WTC11 (cell line): ENCODE data around the gene ARIH1. TPM values are rescaled to one million over a fixed set of nuclear protein-coding genes. Genes with fewer than 3 reads are reported as not detected.

ENCODE experiments used
- ATAC-seq: fragments of 200-7000 bp; cut with Tn5 transposase; 2 replicates; pipeline ENCODE4 v1.10.0; 2021; ENCODE audit warnings: mild to moderate bottlenecking, moderate library complexity
- CTCF ChIA-PET: fragments of 300-600 bp; sonication (Branson Sonifier 250); formaldehyde crosslinking; loops from one replicate; lab custom pipeline; 2021; ENCODE audit warnings: antibody characterized with exemption; lab: Charles Lee
- POLR2A ChIA-PET: fragments of 350-600 bp; sonication (Branson Sonifier 250); formaldehyde crosslinking; loops from one replicate; lab custom pipeline; 2021; ENCODE audit warnings: antibody characterized with exemption; lab: Charles Lee
- DNase-seq: peaks from one replicate; pipeline ENCODE4 v3.0.0; 2021; ENCODE audit warnings: low spot score
- H3K27ac Mint-ChIP-seq: 2 replicates; pipeline ENCODE4 v1.8.0; 2021; ENCODE audit warnings: mixed read lengths
- H3K27me3 Mint-ChIP-seq: 2 replicates; pipeline ENCODE4 v1.8.0; 2021; ENCODE audit warnings: low read depth, mild to moderate bottlenecking, moderate library complexity, mixed read lengths
- H3K36me3 Mint-ChIP-seq: 2 replicates; pipeline ENCODE4 v1.8.0; 2021; ENCODE audit warnings: mixed read lengths
- H3K4me1 Mint-ChIP-seq: 2 replicates; pipeline ENCODE4 v1.8.0; 2022; ENCODE audit warnings: mixed read lengths
- H3K4me3 Mint-ChIP-seq: 2 replicates; pipeline ENCODE4 v1.8.0; 2021; ENCODE audit warnings: mild to moderate bottlenecking, moderate library complexity, mixed read lengths
- H3K9me3 Mint-ChIP-seq: 2 replicates; pipeline ENCODE4 v1.8.0; 2021; ENCODE audit warnings: mixed read lengths
- AFF4 ChIP-seq: sonication (generic); formaldehyde crosslinking; IDR thresholded peaks from 2 replicates; pipeline ENCODE4 v1.8.1; 2023; ENCODE audit warnings: mild to moderate bottlenecking, missing genetic modification reagents, borderline replicate concordance
- ATF3 ChIP-seq: sonication (generic); formaldehyde crosslinking; conservative IDR thresholded peaks from 2 replicates; pipeline ENCODE4 v1.8.1; 2022; ENCODE audit warnings: mild to moderate bottlenecking, missing genetic modification reagents
- ELF4 ChIP-seq: sonication (generic); formaldehyde crosslinking; IDR thresholded peaks from 2 replicates; pipeline ENCODE4 v1.8.1; 2022; ENCODE audit warnings: low read depth, mild to moderate bottlenecking, moderate library complexity, missing genetic modification reagents
- EMX1 ChIP-seq: fragments of 250-450 bp; sonication (Bioruptor Pico); IDR thresholded peaks from 2 replicates; pipeline ENCODE4 v1.8.0; 2021; ENCODE audit warnings: mild to moderate bottlenecking
- GABPB1 ChIP-seq: sonication (generic); formaldehyde crosslinking; IDR thresholded peaks from 2 replicates; pipeline ENCODE4 v1.8.1; 2023; ENCODE audit warnings: mild to moderate bottlenecking, missing genetic modification reagents
- GTF2I ChIP-seq: fragments of 250-450 bp; sonication (Bioruptor Pico); conservative IDR thresholded peaks from 2 replicates; pipeline ENCODE4 v1.4.0; 2021; ENCODE audit warnings: mild to moderate bottlenecking
- MXD4 ChIP-seq: fragments of 250-450 bp; sonication (Bioruptor Pico); IDR thresholded peaks from 2 replicates; pipeline ENCODE4 v1.8.0; 2021; ENCODE audit warnings: mild to moderate bottlenecking, moderate library complexity, borderline replicate concordance
- MYBL2 ChIP-seq: sonication (generic); formaldehyde crosslinking; IDR thresholded peaks from 2 replicates; pipeline ENCODE4 v1.8.1; 2023; ENCODE audit warnings: mild to moderate bottlenecking, moderate library complexity, missing genetic modification reagents
- NR1H2 ChIP-seq: sonication (generic); formaldehyde crosslinking; IDR thresholded peaks from 2 replicates; pipeline ENCODE4 v1.9.0; 2021; ENCODE audit warnings: mild to moderate bottlenecking, moderate library complexity, missing genetic modification reagents
- SP1 ChIP-seq: sonication (generic); formaldehyde crosslinking; conservative IDR thresholded peaks from 2 replicates; pipeline ENCODE4 v1.8.1; 2022; ENCODE audit warnings: missing genetic modification reagents
- STAT6 ChIP-seq: sonication (generic); formaldehyde crosslinking; conservative IDR thresholded peaks from 2 replicates; pipeline ENCODE4 v1.8.1; 2023; ENCODE audit warnings: mild to moderate bottlenecking, low read depth, missing genetic modification reagents, moderate library complexity
- TEAD4 ChIP-seq: sonication (generic); formaldehyde crosslinking; IDR thresholded peaks from 2 replicates; pipeline ENCODE4 v1.8.0; 2022; ENCODE audit warnings: mild to moderate bottlenecking, missing genetic modification reagents
- ZNF121 ChIP-seq: sonication (generic); formaldehyde crosslinking; IDR thresholded peaks from 2 replicates; pipeline ENCODE4 v1.8.0; 2023; ENCODE audit warnings: missing genetic modification reagents
- ZNF263 ChIP-seq: sonication (generic); formaldehyde crosslinking; IDR thresholded peaks from 2 replicates; pipeline ENCODE4 v1.8.1; 2022; ENCODE audit warnings: low read depth, mild to moderate bottlenecking, moderate library complexity, missing genetic modification reagents
- total RNA-seq: library from RNA; stranded (reverse); gene quantifications from 3 replicates; pipeline ENCODE4 v1.2.3, GENCODE V29; 2021
- TF ChIP-seq, protein P1 (sequence below): sonication (generic); formaldehyde crosslinking; IDR thresholded peaks from 2 replicates; pipeline ENCODE4 v1.8.0; 2022; ENCODE audit warnings: missing genetic modification reagents
- TF ChIP-seq, protein P2 (sequence below): sonication (generic); formaldehyde crosslinking; IDR thresholded peaks from 2 replicates; pipeline ENCODE4 v1.8.0; 2023; ENCODE audit warnings: missing genetic modification reagents
- TF ChIP-seq, protein P3 (sequence below): fragments of 250-450 bp; sonication (Bioruptor Pico); IDR thresholded peaks from 2 replicates; pipeline ENCODE4 v1.9.0; 2021; ENCODE audit warnings: mild to moderate bottlenecking
- TF ChIP-seq, protein P4 (sequence below): fragments of 250-450 bp; sonication (Bioruptor Pico); IDR thresholded peaks from 2 replicates; pipeline ENCODE4 v1.8.0; 2021; ENCODE audit warnings: mild to moderate bottlenecking

Gene ARIH1
- total RNA-seq, 1 experiment from 2014 or later = 198 TPM

DNA sequence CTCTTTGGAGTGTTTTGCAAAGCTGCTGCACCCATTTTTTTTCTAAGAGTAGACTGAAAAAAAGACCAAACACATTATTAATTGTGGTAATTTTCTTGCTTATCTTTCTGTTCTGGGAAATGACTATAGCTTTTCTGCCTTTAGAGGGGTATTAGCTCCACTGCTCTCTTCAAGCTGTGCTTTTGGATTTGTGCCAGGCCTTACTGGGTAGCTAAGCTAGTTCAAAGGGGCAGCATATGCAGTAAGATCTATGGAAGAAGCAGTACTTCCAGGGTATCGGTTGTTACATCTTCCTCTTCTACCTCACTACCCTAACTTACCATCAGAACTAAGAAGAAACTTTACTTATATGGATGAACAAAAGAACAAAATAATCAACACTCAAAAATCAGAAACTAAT is 28.7 kb upstream of the ARIH1 start:
- H3K36me3 Mint-ChIP-seq = no peaks in the 10 kb centered on the region
- H3K9me3 Mint-ChIP-seq = peaks cover 14% of the 10 kb centered on the region; the same call in 1 of the 2 replicates
- ChIA-PET CTCF (interaction anchor here (0.7 kb wide), 1 partner anchor 90 kb away, joined by 6 read pairs; no protein-coding TSS in a partner anchor), POLR2A (no interaction called here)
- ATAC-seq (no peak), DNase-seq (no peak)
- no peak overlapping the region for H3K27ac Mint-ChIP-seq
- H3K4me3 Mint-ChIP-seq = no peak overlapping the region
- no peaks in the 10 kb centered on the region for H3K4me1 Mint-ChIP-seq
- H3K27me3 Mint-ChIP-seq = peaks cover 7% of the 10 kb centered on the region; the same call in 1 of the 2 replicates
- TF ChIP-seq, protein P1, sequence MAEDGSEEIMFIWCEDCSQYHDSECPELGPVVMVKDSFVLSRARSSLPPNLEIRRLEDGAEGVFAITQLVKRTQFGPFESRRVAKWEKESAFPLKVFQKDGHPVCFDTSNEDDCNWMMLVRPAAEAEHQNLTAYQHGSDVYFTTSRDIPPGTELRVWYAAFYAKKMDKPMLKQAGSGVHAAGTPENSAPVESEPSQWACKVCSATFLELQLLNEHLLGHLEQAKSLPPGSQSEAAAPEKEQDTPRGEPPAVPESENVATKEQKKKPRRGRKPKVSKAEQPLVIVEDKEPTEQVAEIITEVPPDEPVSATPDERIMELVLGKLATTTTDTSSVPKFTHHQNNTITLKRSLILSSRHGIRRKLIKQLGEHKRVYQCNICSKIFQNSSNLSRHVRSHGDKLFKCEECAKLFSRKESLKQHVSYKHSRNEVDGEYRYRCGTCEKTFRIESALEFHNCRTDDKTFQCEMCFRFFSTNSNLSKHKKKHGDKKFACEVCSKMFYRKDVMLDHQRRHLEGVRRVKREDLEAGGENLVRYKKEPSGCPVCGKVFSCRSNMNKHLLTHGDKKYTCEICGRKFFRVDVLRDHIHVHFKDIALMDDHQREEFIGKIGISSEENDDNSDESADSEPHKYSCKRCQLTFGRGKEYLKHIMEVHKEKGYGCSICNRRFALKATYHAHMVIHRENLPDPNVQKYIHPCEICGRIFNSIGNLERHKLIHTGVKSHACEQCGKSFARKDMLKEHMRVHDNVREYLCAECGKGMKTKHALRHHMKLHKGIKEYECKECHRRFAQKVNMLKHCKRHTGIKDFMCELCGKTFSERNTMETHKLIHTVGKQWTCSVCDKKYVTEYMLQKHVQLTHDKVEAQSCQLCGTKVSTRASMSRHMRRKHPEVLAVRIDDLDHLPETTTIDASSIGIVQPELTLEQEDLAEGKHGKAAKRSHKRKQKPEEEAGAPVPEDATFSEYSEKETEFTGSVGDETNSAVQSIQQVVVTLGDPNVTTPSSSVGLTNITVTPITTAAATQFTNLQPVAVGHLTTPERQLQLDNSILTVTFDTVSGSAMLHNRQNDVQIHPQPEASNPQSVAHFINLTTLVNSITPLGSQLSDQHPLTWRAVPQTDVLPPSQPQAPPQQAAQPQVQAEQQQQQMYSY (CRISPR knock-in tag) = no peak
- TF ChIP-seq TEAD4 (CRISPR knock-in tag) = no peak
- TF ChIP-seq STAT6 = no peak
- no peak for TF ChIP-seq NR1H2 (CRISPR knock-in tag)
- TF ChIP-seq ZNF121 = no peak
- TF ChIP-seq GTF2I (CRISPR knock-in tag) = no peak
- TF ChIP-seq SP1 (CRISPR knock-in tag) = no peak
- TF ChIP-seq AFF4 (CRISPR knock-in tag) = no peak
- no peak for TF ChIP-seq ELF4 (CRISPR knock-in tag)
- TF ChIP-seq, protein P2, sequence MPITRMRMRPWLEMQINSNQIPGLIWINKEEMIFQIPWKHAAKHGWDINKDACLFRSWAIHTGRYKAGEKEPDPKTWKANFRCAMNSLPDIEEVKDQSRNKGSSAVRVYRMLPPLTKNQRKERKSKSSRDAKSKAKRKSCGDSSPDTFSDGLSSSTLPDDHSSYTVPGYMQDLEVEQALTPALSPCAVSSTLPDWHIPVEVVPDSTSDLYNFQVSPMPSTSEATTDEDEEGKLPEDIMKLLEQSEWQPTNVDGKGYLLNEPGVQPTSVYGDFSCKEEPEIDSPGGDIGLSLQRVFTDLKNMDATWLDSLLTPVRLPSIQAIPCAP (CRISPR knock-in tag) = no peak
- TF ChIP-seq MYBL2 = no peak
- TF ChIP-seq, protein P3, sequence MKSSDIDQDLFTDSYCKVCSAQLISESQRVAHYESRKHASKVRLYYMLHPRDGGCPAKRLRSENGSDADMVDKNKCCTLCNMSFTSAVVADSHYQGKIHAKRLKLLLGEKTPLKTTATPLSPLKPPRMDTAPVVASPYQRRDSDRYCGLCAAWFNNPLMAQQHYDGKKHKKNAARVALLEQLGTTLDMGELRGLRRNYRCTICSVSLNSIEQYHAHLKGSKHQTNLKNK (CRISPR knock-in tag) = no peak
- TF ChIP-seq GABPB1 (CRISPR knock-in tag) = no peak
- no peak for TF ChIP-seq MXD4 (CRISPR knock-in tag)
- TF ChIP-seq ZNF263 (CRISPR knock-in tag) = no peak
- TF ChIP-seq, protein P4, sequence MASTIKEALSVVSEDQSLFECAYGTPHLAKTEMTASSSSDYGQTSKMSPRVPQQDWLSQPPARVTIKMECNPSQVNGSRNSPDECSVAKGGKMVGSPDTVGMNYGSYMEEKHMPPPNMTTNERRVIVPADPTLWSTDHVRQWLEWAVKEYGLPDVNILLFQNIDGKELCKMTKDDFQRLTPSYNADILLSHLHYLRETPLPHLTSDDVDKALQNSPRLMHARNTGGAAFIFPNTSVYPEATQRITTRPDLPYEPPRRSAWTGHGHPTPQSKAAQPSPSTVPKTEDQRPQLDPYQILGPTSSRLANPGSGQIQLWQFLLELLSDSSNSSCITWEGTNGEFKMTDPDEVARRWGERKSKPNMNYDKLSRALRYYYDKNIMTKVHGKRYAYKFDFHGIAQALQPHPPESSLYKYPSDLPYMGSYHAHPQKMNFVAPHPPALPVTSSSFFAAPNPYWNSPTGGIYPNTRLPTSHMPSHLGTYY (CRISPR knock-in tag) = no peak
- TF ChIP-seq EMX1 (CRISPR knock-in tag) = no peak
- TF ChIP-seq ATF3 (CRISPR knock-in tag) = no peak
